Measurements from ENCODE around the gene APPBP2.

APPBP2 gene

GRCh38 chr17:60502145-60502544, 23.9 kb downstream of the APPBP2 start:
- TF ChIP-seq TAF1 (IDR thresholded peaks at IDR 0.05; ENCODE audit: borderline replicate concordance, insufficient read depth, low read length), result no peak
- no peak for TF ChIP-seq FOXP2 (optimal IDR thresholded peaks at IDR 0.05; ENCODE audit: borderline replicate concordance, extremely low read depth, extremely low read length, insufficient read depth)
- TF ChIP-seq REST (IDR thresholded peaks at IDR 0.05; ENCODE audit: insufficient read depth in 1 of 2, low read depth in 2 of 2, low read length in 2 of 2), result no peak
- no peak for TF ChIP-seq SIN3A (IDR thresholded peaks at IDR 0.05; ENCODE audit: borderline replicate concordance, insufficient read depth, low read length)
- TF ChIP-seq POLR2AphosphoS5 (IDR thresholded peaks at IDR 0.05; ENCODE audit: low read depth, low read length), result no peak

- TF ChIP-seq POLR2AphosphoS5 (IDR thresholded peaks at IDR 0.05; ENCODE audit: low read depth, low read length) (no peak), SIN3A (IDR thresholded peaks at IDR 0.05; ENCODE audit: borderline replicate concordance, insufficient read depth, low read length) (no peak), FOXP2 (optimal IDR thresholded peaks at IDR 0.05; ENCODE audit: borderline replicate concordance, extremely low read depth, extremely low read length, insufficient read depth) (no peak), TAF1 (IDR thresholded peaks at IDR 0.05; ENCODE audit: borderline replicate concordance, insufficient read depth, low read length) (no peak), REST (IDR thresholded peaks at IDR 0.05; ENCODE audit: insufficient read depth in 1 of 2, low read depth in 2 of 2, low read length in 2 of 2) (no peak)
Observed at GRCh38 chr17:60501589-60501988, 24.5 kb downstream of the APPBP2 start.

- TF ChIP-seq POLR2AphosphoS5 (IDR thresholded peaks at IDR 0.05; ENCODE audit: low read depth, low read length), result no peak
- TF ChIP-seq FOXP2 (optimal IDR thresholded peaks at IDR 0.05; ENCODE audit: borderline replicate concordance, extremely low read depth, extremely low read length, insufficient read depth), result no peak
- no peak for TF ChIP-seq TAF1 (IDR thresholded peaks at IDR 0.05; ENCODE audit: borderline replicate concordance, insufficient read depth, low read length)
- no peak for TF ChIP-seq SIN3A (IDR thresholded peaks at IDR 0.05; ENCODE audit: borderline replicate concordance, insufficient read depth, low read length)
- TF ChIP-seq REST (IDR thresholded peaks at IDR 0.05; ENCODE audit: insufficient read depth in 1 of 2, low read depth in 2 of 2, low read length in 2 of 2), result no peak
Observed at GRCh38 chr17:60496041-60496440, 30.0 kb downstream of the APPBP2 start.

- TF ChIP-seq TAF1 (IDR thresholded peaks at IDR 0.05; ENCODE audit: borderline replicate concordance, insufficient read depth, low read length), result no peak
- TF ChIP-seq SIN3A (IDR thresholded peaks at IDR 0.05; ENCODE audit: borderline replicate concordance, insufficient read depth, low read length), result no peak
- no peak for TF ChIP-seq POLR2AphosphoS5 (IDR thresholded peaks at IDR 0.05; ENCODE audit: low read depth, low read length)
- no peak for TF ChIP-seq FOXP2 (optimal IDR thresholded peaks at IDR 0.05; ENCODE audit: borderline replicate concordance, extremely low read depth, extremely low read length, insufficient read depth)
- TF ChIP-seq REST (IDR thresholded peaks at IDR 0.05; ENCODE audit: insufficient read depth in 1 of 2, low read depth in 2 of 2, low read length in 2 of 2), result no peak
Observed at GRCh38 chr17:60495260-60495659, 30.8 kb downstream of the APPBP2 start.

GRCh38 chr17:60493847-60494321, 32.2 kb downstream of the APPBP2 start:
- TF ChIP-seq FOXP2 (optimal IDR thresholded peaks at IDR 0.05; ENCODE audit: borderline replicate concordance, extremely low read depth, extremely low read length, insufficient read depth) (no peak), SIN3A (IDR thresholded peaks at IDR 0.05; ENCODE audit: borderline replicate concordance, insufficient read depth, low read length) (no peak), POLR2AphosphoS5 (IDR thresholded peaks at IDR 0.05; ENCODE audit: low read depth, low read length) (no peak), REST (IDR thresholded peaks at IDR 0.05; ENCODE audit: insufficient read depth in 1 of 2, low read depth in 2 of 2, low read length in 2 of 2) (no peak), TAF1 (IDR thresholded peaks at IDR 0.05; ENCODE audit: borderline replicate concordance, insufficient read depth, low read length) (no peak)
